NOMO-1 treated with dmso at 0.1 percent for 144 hours (cell line): Measurements from ENCODE around the gene ZCCHC24.
A peak's percentile ranks its signal among the peaks of the same experiment; 100 is the strongest.

Experiments used
- DNase-seq: peaks from one replicate; lab custom pipeline; 2025; ENCODE audit not compliant: unreplicated experiment; lab: John Stamatoyannopoulos, UW

Gene ZCCHC24

DNA sequence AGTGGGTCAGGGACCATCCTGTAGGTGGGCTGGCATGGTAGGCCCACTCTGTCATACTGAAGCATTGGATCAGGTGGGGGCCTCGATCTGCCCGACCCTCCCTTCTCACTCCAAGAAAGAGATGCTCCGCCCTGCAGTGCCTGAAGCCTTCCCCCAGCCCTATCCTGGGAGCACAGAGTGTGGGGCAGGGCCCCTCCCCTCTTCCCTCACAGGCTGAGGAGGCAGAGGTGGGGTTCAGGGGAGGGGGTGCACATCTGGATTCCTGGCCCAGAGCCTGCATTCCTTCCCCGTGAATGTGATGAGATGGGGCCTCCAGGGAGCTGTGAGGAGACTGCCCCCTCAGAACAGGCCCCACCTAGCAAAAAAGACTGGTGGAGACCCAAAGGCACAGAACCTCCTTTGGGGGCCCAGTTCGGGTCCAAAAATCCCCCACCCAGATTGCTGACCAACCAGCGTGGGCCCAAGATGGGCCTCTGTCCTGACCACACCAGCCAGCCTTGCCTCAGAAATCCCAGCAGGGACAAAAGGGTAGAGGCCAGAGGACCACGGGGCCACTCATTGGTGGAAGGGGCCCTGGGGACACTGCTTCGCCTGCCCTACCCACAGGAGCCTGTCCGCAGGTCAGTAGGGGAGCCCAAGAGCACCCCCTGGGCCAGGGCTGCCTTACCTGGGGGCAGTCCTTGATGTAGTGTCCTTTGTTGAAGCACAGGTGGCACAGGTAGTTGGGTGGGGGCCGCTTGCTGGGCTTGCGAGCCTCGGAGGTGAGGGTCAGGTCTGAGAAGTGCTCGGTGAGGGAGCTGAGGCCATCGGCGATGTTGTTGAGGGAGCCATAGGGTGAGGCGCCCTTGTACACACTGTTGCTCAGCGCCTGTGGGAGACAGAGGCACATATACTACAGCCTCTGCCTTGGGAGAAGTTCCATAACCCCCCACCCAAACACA lies 13.3 kb downstream of the ZCCHC24 start:
- DNase-seq, result no peak

GRCh38 chr10:79431428-79431827 lies 14.0 kb downstream of the ZCCHC24 start:
- no peak for DNase-seq

GRCh38 chr10:79430936-79431335 lies 14.5 kb downstream of the ZCCHC24 start:
- DNase-seq, result no peak

- no peak for DNase-seq
Observed at GRCh38 chr10:79430325-79430905, 15.0 kb downstream of the ZCCHC24 start.

DNA sequence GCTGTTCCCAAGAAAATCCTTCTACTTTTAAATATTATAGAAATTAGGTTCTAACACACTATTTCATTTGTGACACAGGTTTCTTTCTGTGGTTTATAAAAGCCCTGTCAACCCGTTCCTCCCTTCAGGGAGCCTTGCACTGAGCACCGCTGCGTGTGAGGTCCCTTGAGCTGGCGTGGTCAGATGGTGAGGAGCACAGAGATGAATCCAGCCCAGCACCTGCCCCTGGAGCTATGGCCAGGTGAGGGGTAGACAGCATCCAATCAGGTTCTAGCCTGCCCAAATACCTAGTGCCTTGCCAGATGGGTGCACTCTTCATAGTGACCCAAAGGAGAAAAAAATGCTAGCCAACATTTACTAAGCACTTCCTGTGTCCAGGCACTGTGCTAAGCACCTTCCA lies 15.7 kb downstream of the ZCCHC24 start:
- DNase-seq, result no peak

DNA sequence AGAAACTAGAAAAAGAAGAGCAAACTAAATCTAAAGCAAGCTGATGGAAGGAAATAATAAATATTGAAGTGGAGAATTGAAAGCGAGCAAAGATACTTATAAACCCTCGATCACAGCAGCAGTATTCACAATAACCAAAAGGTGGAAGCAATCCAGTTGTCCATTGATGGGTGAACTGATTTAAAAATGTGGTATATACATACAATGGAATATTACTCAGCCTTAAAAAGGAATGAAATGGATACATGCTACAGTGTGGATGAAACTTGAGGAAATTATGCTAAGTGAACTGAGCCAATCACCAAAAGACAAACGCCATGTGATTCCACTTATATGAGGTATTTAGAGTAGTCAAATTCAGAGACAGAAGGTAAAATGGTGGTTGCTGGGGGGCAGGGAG lies 17.5 kb downstream of the ZCCHC24 start:
- DNase-seq, result no peak

GRCh38 chr10:79425074-79425532 lies 20.3 kb downstream of the ZCCHC24 start:
- DNase-seq, result no peak

DNA sequence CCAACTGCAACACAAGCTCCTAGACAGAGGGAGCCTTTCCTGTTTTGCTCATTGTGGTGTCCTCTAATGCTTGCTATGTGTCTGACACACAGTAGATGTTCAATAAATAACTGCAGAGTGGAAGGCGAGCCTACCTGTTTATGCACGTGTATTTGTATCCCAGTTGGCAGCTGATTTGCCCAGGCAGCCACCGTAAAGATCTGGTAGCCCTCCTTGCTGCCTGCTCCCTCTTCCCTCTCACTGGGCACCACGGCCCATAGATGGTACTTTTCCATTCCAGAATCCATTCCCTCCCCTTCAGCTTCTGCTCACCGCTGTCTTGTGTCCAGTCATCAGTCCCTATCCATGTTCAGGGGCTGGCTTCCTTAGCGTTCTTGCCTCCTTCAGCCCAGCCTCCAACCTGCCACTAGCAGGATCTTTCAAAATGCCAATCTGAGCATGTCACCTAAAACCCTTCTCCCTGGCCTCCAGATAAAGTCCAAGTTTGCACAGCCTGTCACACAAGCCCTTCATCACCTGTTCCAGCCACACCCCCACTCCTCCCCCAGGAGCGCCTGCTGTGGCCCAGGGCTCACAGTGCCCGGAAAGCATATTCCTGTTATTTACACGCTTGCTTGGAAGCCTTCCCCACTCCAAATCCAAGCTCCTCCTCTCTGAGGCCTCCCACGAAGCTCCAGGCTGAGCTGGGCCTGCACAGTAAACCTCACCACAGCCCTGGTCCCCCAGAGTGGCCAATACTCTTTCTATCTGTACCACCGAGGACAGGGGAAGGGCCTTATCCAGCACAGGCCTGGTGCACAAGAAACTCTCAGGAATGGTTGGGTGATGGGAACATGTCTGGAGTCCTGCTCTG lies 21.0 kb downstream of the ZCCHC24 start:
- DNase-seq, result no peak

DNA sequence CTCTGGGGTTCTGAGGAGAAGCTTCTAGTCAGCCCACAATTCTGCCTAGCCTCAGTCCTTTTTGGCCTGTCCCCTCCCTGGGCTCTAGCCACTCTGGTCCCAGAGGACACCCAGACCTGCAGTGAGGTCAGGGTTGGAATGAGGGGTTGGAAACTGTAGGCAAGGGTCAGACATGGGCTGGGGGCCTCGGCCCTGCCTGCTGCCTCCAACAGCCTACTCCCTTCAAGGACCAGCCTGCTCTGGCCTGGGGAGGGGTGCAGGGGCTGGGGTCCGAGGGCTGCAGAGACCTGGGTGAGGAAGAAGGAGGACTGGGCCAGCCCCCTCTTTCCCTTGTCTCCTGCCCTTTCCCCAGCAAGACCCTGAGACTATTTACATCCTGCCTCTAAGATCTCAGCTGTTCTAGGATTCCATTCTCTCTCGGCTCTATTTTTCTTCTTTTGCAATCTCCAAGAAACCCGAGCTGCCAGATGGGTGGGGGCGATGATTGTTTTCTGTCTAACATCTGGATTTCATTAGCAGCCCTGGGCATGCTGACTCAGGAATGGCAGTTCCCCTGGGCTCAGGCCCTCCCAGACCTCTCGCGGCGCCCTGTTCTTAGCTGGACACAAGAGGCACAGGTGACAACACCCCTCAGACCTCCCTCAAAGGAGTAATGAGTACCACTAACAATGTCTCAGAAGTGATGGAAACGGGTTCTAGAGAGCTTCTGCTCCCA lies 23.1 kb downstream of the ZCCHC24 start:
- no peak for DNase-seq

GRCh38 chr10:79420974-79421688 lies 24.3 kb downstream of the ZCCHC24 start:
- DNase-seq, result no peak

GRCh38 chr10:79418886-79419595 lies 26.4 kb downstream of the ZCCHC24 start:
- no peak for DNase-seq

DNA sequence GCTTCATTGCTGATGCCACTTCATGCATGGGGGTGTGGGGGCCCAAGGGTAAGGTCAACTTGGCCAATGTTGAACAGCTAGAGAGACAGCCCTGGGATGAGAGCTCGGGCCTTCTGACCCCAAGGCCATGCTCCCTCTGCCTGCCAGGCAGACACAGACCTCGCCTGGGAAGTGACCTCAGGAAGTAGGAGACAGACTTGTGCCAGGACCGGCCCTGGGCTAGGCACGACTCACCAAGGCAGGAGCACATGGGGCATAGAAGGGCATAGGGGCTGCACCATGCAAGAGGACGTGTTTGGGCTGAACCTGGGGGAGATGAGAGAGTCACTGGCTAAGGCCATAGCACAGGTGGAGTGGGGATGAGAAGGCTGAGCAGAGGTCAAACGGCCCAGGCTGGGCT lies 27.1 kb downstream of the ZCCHC24 start:
- no peak for DNase-seq

DNA sequence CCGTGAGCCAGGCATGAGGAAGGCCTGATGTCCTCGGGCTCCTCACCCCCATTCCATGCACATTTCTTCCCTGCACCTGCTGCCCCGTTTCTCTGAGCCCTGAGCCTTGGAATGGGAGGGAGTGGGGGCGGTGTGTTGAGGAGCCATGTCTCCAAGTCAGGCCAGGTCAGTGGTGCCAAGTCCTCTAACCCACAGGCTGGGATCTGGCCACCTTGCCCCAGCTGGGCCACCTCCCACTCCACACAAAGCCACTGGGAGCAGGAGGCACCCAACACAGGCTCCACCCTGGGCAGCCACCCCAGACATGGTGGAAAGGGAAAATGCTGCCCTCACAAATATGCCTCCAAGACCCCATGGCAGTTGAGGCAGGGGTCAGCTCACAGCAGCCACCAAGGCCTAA lies 27.7 kb downstream of the ZCCHC24 start:
- DNase-seq, result no peak

GRCh38 chr10:79417266-79417665 lies 28.2 kb downstream of the ZCCHC24 start:
- peak; percentile 24 for DNase-seq

DNA sequence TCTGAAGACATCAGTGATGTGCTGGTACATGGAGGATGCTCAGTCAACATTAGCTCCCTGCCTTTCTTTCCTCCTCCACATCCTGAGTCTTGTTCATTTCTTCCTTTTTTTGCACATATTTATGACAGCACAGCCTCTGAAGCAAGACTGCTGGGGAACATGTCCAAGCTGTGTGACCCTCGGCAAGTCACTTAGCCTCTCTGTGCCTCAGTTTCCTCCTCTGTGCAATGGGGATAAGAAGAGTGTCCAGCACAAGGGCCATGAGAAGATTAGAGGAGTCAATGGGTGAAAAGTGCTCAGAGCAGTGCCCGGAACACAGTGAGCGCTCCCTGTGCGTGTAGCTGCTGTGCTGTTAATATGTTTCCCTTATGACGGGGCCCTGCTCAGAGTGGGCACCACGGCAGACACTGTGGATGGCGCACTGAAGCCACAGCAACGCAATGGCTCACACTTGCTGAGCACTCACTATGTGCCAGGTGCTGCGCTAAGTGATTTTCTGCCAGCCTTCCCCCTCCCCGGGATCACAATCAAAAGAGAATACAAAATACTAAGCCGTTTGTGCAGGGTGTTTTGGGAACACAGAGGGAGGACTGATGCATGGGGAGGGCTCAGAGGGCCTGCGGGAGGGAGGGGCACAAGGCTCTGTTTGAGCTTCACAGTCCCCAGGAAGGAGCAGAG lies 28.7 kb downstream of the ZCCHC24 start:
- no peak for DNase-seq

- no peak for DNase-seq
Observed at GRCh38 chr10:79415736-79416577, 29.5 kb downstream of the ZCCHC24 start.

- DNase-seq, result no peak
Observed at GRCh38 chr10:79414714-79415113, 30.7 kb downstream of the ZCCHC24 start.

- DNase-seq, result no peak
Observed at GRCh38 chr10:79413196-79413595, 32.2 kb downstream of the ZCCHC24 start.
